GM19025 (cell line): ENCODE data around the gene DNAJB13.

Experiments used
- ATAC-seq: cut with Tn5 transposase; IDR thresholded peaks from one replicate; pipeline ENCODE4 v1.9.1; 2021; ENCODE audit warnings: mild to moderate bottlenecking, low read depth, moderate library complexity; ENCODE audit not compliant: unreplicated experiment

Gene DNAJB13

DNA sequence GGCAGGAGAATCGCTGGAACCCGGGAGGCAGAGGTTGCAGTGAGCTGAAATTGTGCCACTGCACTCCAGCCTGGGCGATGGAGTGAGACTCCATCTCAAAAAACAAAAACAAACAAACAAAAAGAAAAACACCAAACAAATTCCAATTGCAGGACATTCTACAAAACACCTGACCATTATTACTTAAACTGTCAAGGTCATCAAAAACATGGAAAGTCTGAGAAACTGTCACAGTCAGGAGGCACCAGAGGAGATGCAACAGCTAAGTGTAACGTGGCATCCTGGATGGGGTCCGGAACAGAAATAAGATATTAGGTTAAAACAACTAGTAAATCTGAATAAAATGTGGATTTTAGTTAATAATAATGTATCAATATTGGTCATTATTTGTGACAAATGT lies 914 bp upstream of the DNAJB13 start:
- no peak for ATAC-seq

DNA sequence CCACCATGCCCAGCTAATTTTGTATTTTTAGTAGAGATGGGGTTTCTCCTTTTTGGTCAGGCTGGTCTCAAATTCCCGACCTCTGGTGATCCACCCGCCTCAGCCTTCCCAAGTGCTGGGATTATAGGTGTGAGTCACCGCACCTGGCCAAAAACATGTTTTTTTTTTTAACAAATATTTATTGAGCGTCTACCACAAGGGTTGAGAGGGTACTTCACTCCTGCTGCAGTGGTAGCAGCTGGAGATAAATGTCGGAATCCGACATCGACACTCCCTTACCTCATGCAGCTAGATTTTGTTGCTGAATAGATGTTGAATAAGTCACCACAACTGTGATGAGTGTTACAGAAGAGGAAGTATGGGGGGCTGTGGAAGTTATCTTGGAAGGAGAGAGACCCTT lies 971 bp downstream of the DNAJB13 start:
- ATAC-seq = no peak

DNA sequence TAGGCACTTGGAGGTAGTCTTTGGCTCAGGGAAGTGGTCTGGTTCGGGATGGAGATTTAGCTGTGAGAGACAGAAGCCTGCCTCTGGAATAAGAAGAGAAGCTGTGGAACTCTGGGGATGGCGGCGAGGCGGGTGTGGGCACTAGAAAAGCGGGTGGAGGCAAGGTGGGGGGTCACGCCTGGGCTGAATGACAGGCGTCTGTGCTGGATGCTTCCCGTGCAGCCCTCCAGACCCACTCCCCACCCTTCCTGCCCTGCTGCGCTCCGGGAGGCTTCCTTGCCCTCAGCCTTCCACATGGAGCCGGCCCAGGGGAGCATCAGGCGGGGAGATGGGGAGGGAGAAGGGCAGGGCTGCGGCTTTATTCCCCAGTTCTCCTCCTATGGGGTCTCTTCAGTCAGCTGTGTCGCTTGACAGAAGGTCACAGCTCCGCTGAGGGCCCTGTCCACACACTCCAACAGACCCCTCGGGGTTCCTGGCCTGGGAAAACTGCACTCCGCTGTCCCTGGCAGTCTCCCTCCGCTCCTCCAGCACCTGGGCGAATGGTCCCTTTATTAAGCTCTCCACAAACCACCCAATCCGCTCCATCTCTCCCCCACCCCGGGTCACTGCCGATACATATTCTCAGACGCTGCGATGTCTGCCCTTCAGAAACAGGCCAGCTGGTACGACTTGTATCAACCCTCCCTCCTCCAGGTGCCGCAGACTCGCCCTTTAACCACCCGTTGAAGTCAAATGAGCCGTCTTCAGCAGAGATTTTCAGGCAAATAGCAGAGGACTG lies 6.2 kb downstream of the DNAJB13 start:
- no peak for ATAC-seq

DNA sequence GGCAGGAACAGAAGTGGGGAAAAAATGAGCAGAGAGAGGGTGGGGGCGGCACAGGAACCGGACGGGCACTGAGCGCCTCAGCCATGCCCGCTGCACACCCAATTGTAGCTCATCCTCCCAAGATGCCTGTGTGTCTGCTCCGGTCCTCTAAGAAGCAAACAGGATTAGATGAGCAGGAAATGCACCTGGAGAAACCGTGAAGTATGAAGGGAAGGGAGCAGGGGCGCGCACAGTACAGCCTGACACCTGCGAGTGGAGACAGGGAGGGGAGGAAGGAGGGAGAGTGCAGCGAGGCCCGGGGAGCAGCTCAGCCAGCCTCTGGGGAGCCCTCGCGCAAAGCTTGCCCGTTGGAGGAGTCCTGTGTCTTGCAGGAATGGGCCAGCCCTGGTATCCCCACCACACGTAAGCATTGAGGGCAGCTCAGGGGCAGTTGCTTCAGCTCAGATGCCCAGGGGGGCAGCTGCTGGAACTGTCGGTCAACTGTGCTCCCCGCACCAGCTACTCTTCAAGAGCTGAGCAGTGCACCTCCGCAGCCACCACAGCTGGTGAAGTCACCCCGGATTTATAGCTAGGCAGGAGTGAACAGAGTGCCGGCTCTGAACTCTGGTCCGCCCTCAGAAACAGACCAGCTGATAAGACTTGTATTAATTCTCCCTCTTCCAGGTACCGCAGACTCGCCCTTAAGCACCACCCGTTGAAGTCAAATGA lies 7.0 kb downstream of the DNAJB13 start:
- no peak for ATAC-seq

DNA sequence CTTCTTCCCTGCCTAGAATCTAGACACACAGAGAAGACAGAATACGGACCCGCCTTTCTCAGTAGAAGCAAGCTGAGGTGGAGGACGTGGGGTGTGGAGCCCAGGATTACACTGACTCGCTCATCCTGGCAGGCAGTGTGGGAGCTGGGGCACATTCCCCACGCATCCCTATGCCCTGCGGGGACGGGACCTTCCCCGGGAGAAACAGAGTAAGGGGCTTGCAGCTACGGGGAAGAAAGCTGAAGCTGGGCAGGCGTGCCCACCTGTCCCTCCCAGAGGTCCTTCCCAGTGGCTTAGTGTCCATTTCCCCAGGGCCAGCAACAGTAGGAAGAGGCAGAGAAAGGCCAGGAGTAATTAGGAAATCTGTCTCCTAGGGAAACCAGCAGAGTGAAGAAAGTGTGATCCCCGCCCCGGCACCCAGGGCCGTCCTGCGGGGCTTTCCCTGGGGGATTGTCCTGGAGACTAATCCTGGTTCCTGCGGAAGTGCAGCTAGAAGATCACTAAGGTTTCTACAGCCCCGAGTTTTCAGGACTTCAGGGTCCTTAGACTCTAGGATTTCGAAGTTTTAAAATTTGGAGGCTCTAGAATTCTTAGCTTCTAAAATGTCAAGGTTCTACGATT lies 7.8 kb downstream of the DNAJB13 start:
- ATAC-seq = no peak

DNA sequence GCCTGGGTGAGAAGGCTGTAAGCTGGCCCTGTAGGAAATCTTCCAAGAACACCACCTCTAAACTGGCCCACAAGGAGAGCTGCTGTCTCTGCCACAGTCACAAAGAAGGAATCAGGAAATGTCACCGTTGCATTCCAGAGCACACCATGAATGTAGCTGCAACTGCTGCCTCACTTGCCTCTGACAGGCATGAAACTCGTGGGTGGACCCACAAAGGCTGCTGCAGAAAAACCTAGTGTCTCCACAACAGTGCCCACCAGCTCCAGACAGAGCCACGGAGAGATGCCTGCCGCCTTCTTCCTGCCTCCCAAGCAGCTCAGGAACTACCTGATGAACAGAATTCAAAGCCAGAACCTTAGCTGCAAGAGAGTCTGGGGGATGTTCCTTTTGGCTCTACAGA lies 10.5 kb downstream of the DNAJB13 start:
- ATAC-seq = no peak

DNA sequence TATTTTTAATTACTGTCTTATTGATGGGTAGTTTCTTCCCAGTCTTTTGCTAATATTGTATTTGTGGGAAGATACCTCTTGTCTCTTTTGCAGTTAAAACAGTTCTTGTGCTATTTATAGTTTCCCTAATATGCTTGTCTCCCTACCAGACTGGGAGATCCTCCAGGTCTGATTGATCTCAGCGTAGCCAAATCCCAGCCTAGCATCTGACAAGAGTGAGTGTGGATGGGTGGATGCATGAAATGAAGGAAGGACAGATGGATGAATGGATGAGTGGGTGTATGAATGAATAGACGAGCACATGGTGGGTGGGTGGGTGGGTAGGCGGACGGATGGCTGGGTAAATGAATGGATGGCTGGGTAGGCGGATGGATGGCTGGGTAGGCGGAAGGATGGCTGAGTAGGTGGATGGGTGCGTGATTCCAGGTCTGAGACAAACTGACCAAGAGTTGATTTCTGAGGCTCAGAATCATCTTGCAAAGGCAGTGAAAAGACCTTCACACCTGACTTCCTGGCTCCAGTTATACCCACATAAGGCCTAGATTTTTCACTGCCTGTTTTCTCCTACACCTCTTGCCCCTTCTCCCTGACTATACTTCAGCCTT lies 11.4 kb downstream of the DNAJB13 start:
- no peak for ATAC-seq

DNA sequence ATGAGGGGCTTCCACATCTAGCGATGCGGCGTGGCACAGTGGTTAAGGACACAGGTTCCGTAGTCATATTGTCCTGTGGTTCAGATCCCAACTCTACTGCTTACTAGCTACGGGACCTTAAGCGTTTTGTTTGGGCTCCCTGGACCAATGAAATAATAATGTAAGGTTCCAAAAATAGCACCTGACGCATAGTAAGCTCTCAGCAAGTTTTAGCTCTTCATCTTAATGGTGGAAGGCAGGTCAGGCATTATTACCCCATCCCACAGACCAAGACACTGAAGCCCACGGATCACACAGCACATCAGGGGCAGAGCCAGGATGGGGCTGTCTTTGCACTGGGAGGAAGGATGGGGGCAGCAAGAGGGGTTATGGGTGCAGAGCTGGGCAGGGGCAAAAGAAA lies 13.0 kb downstream of the DNAJB13 start:
- no peak for ATAC-seq

DNA sequence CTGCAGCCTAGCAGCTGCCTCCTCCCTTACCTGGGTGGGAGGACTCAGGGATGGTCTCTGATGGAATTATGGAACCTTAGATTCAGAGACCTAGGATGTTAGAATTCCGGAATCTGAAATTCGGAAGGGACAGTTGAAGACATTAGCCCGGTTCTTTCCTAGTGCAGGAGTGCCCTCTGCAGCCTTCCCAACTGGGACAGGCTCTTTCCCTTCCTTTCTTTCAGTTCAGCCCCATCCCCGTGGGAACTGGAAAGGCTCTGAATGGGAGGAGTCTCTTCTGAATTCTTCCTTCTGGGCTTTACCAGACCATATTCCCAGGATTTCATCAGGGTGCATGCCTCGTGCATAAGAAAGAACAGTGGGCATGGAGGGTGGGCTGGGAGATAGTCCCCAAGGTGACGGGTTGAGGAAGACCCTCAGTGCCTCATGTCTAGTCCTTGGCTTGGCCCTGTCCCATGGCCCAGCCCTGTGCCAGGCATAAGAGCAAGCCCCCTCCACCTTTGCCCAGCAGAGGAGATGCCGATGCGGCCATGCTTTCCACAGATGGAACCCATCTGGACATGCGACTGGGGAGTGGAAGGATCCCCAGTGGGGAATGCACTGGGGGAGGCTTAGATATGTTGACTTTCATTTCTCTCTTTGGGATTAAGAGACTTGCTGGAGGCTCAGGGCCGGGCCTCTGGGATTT lies 14.4 kb downstream of the DNAJB13 start:
- no peak for ATAC-seq

DNA sequence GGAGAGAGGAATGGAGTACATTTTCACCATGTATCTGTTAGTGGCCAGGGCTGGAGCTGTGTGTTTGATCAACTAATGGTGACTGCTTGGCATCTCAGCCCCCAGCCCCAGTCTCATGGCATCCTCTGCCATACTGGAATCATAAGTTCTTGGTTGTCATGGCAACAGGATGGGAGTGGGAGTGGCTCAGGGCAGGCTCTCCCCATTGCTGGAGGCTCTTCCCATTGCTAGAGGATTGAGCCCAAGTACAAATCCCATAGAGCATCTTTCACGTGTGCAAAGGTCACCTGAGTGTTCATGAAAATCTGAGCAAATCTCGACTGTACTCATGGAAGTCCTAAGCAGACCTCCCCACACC lies 14.9 kb downstream of the DNAJB13 start:
- no peak for ATAC-seq

DNA sequence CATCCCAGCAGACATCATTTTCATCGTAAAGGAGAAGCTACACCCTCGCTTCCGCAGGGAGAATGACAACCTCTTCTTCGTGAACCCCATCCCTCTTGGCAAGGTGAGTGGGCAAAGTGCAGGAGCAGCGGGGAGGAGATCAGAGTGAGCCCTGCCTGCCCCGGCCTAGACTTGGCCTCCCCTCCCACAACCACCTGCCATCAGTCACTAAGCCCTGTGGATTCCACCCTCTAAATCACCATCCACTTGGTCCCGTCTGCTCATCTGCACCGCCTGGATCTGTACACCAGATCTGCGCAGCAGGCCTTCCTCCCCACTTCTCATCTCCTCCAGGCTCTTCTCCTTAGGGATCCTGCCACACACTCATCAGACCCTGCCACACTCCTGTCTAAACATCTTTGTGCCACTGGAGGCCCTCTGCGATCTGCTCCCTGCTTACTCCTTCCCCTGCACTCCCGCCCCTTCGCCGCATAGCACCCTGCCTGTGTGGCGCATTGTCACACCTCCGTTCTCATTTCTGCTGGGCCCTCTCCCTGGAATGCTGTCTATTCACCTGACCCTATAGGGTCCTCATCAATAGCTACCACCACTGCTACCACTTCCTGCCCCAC lies 17.6 kb downstream of the DNAJB13 start:
- ATAC-seq = no peak

DNA sequence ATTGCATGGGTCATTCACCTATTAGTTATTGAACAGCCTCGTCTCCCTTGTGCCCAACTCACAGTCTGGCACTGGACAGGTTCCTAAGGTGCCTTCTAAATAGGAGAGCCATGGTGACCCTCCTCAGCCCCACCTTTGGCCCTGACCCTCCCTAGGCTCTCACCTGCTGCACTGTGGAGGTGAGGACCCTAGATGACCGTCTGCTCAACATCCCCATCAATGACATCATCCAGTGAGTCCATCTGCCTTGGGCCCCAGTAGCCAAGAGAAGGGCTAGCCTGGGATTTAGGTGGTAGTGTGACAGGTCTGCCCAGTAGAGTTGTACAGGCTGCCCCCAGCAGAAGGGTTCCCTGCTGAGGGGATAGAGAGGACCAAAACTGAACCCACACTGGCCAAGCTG lies 18.3 kb downstream of the DNAJB13 start:
- no peak for ATAC-seq

DNA sequence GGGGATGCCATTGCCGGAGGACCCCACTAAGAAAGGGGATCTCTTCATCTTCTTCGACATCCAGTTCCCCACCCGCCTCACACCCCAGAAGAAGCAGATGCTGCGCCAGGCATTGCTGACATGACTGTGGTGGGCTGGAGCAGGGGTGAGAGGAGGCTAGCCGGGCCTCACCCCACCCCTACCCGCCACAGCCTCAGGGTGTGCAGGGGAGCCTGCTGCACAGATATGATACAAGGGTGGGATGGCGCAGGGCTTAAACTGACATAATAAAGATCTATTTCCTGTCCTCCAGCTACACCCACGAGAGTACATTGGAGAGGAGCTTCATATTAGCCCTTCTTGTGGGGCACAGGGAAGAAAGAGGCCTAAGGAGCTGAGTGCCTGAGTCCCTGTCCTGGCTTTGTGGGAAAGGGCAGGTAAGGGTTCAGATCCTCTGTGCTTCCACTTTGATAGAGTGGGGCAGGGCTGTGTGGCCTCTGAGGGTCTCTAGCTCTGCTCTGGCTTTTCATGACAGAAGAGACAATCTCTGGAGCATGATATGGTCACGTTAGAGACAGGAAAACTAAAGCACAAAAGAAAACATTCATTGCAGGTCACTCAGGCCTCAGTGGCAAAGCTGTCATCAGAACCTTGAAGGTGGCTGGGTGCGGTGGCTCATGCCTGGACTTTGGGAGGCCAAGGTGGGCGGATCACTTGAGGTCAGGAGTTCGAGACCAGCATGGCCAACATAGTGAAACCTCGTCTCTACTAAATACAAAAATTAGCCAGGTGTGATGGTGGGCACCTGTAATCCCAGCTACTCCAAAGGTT lies 19.4 kb downstream of the DNAJB13 start:
- ATAC-seq = no peak

DNA sequence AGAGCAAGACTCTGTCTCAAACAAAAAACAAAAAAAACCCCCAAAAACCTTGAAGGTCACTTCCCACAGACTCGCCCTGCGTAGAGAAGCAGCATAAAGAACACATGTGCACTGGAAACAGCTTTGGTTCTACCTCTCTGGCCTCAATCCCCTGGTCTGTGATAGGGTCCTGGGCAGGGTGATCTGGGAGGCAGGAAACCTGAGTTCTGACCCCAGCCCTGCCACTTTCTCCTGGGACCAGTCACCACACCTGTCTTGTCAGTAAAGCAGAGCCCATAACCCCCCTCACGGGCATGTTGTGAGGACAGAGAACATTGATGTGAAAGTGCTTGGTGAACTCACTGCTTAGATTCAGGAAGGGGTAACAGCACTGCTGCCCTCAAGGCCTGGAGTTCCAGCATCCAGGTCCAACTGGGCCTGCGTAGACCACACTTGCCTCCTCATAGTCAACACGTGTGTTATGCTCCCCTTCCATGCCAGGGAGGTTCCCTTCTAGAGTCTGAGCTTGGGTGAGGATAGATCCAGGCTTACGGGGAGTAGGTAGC lies 20.4 kb downstream of the DNAJB13 start:
- no peak for ATAC-seq

DNA sequence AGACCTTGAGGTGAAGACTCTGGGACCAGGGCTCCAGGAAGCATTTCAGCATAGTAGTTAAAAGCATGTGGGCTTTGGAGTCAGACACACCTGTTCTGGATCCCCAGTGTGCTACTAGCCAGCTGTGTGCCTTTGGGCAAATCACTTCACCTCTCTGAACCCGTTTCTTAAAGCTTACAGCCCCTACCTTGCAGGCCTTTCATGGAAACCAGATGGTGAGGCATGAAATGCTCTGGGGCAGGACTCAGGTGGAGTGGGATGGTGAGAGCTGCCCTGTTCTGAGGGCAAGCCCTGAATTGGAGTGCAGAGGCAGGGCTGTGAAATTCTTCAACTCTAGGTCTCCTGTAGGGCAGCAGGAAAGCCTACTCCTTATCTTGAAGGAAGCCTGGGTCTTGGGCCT lies 21.4 kb downstream of the DNAJB13 start:
- no peak for ATAC-seq

DNA sequence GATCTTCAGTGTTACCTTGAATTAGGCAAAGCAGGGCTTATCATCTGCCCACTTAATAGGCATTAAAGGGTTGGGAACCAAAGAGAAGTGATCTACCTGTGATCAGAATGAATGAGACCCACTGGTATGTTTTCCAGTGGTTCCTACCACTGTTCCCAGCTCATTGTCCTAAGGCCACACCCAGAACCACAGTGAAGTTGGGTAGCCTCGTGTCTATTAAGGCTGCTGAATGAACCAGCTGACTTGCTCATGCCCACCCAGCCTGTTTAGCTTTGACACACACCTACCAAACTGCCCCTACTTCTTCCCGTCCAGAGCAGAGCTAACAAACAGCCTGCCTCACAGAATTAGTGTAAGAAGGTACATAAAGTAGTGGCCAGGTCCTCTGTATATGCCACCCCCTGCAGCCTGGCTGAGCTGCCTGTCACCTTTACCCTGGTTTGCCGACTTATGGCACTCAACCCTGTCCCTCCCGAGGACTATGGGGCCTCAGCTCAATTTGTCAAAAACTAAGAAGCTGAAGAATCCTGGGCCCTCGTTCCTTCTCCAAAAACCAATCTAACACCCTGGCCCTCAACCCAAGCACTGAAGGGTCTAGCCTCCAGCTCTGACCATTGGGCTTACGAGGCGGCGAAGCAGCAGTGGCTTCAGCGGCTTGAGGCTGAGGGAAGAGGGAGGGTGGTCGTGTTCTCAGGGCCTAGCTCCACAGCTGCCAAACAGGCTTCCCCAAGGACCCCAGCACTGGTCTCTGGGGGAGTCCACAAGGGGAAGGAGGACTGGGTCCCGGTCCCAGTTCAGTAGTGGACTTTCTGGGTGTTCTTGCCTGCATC lies 22.0 kb downstream of the DNAJB13 start:
- no peak for ATAC-seq

DNA sequence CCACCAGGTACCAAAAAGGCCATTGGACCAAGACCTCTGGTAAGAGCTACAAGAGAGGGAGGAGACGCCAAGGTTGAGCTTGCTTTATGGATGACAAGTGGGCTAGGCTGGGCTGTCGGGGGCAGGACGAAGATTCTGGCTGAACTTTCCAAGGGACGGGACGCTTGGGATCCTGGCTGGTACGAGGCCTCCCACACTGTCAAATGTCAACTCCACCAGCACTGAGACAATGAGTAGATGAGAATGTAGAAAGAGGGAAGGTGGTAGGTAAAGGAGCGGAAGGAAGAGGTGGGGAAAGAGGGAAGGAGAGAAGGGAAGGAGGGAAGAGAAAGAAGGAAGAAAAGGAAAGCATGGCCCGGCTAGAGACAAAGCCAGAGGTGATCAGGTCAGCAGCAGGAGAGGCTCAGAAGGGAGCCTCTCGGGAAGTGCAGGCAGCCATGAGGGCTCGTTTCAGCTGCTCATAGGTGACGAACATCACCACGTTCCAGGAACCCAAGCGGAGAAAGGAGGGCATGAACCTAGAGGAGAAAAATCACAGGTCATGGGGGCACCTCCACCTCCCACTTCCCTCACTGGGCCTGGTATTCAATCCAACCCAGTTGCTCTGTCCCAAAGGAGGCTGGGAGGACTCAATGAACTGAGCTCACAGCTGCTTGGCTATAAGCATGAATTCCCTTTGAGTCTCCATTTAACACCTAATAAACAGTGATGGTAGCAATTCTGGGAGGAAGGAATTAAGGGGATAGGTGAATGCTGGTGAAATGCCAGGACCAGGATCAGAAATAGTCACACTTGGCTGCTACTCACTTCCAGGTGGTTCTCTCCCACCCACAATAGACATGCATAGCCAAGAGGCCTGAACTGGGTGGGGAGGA lies 24.0 kb downstream of the DNAJB13 start:
- no peak for ATAC-seq

DNA sequence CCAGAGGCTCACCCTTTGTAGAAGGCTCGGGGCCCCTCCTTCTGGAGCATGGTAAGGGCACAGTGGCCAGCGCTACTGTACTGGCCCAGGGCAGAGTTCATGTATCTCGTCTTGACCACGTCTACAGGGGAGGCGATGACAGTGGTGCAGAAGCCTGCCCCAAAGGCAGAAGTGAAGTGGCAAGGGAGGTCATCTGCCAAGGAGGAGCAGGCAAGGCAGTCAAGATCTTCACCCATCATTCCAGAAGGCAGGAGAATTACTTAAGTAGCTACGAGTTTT lies 24.6 kb downstream of the DNAJB13 start:
- ATAC-seq = no peak
